K562 (cell line): Measurements from ENCODE around the gene WDR86. TPM values are rescaled to one million over a fixed set of nuclear protein-coding genes. Genes with fewer than 3 reads are reported as not detected.

Experiments
- ATAC-seq: fragments of 200-7000 bp; cut with Tn5 transposase; 3 replicates; pipeline ENCODE4 v1.9.1; 2020; ENCODE audit warnings: moderate library complexity
- BruUV-seq: library from RNA; stranded (reverse); fragments of 400-500 nt; replicated peaks from 2 replicates; lab custom pipeline; 2021; lab: Mats Ljungman, UMichigan
- CTCF ChIA-PET: fragments of 300-600 bp; formaldehyde crosslinking; extraction: SDS; loops from one replicate; lab custom pipeline; 2021; ENCODE audit warnings: low intra/inter-chr PET ratio; lab: Yijun Ruan, JAX
- POLR2A ChIA-PET: fragments of 300-600, 350-650 bp; sonication (Branson Sonifier 250); formaldehyde crosslinking; extraction: SDS; loops from one replicate; lab custom pipeline; 2021; ENCODE audit warnings: antibody characterized with exemption, inconsistent platforms; lab: Yijun Ruan, JAX
- DNase-seq, 4 experiments: peaks; one replicate each; pipeline versions ENCODE4 v3.0.0 to v3.0.0-alpha.2; 2011 to 2018; ENCODE audit warnings: low spot score in 3 of 4, mixed read lengths in 3 of 4; ENCODE audit errors: extremely low read depth in 1 of 4
- FAIRE-seq: peaks from 2 replicates; lab custom pipeline; 2011; peaks lifted over from hg19 to GRCh38; lab: Jason Lieb, UNC
- H2AFZ ChIP-seq: 2 replicates; pipeline ENCODE4 v1.6.0; 2011; ENCODE audit warnings: low read depth, low read length, control low read depth, inconsistent platforms
- H3K27ac ChIP-seq: fragments of 200-600 bp; 3 replicates; pipeline ENCODE4 v1.8.0; 2011; ENCODE audit warnings: low read depth, mild to moderate bottlenecking, control low read depth, inconsistent platforms, low read length, moderate library complexity, mixed read lengths; ENCODE audit errors: extremely low read depth
- H3K27me3 ChIP-seq, 2 experiments: fragments of 300-600 bp in 1 of 2; 2 replicates in 1 of 2; 3 replicates in 1 of 2; pipeline versions ENCODE4 v1.6.0 to v1.8.0; 2011; ENCODE audit warnings: inconsistent platforms in 2 of 2, low read length in 2 of 2, mild to moderate bottlenecking in 1 of 2, mixed read lengths in 1 of 2, moderate library complexity in 1 of 2; ENCODE audit not compliant: control insufficient read depth in 2 of 2, insufficient read depth in 2 of 2
- H3K36me3 ChIP-seq: fragments of 300-600 bp; 3 replicates; pipeline ENCODE4 v1.8.0; 2011; ENCODE audit warnings: mild to moderate bottlenecking, low read length, inconsistent platforms; ENCODE audit not compliant: control insufficient read depth, insufficient read depth
- H3K4me1 ChIP-seq, 2 experiments: fragments of 200-600 bp in 1 of 2; replicated peaks in 1 of 2; 2 replicates in 1 of 2; 3 replicates in 1 of 2; pipeline versions ENCODE4 v1.5.1 to v1.8.0; 2011; ENCODE audit warnings: inconsistent platforms in 2 of 2, low read length in 2 of 2, mild to moderate bottlenecking in 1 of 2, mixed read lengths in 1 of 2, moderate library complexity in 1 of 2; ENCODE audit not compliant: control insufficient read depth in 2 of 2, insufficient read depth in 2 of 2
- H3K4me2 ChIP-seq: 2 replicates; pipeline ENCODE4 v1.6.1; 2011; ENCODE audit warnings: low read length, control low read depth, inconsistent platforms, mixed read lengths; ENCODE audit not compliant: insufficient read depth
- H3K4me3 ChIP-seq: fragments of 200-600 bp; sonication (generic), shearing (Covaris generic); 2 replicates; pipeline ENCODE4 v1.5.1; 2016; ENCODE audit warnings: control low read depth, inconsistent platforms
- H3K79me2 ChIP-seq: fragments of 200-600 bp; 3 replicates; pipeline ENCODE4 v1.8.0; 2011; ENCODE audit warnings: low read length, inconsistent platforms; ENCODE audit not compliant: control insufficient read depth, insufficient read depth
- H3K9ac ChIP-seq, 2 experiments: 2 replicates each; pipeline versions ENCODE4 v1.6.0 to v1.6.1; 2011; ENCODE audit warnings: low read depth in 2 of 2, low read length in 2 of 2, control low read depth in 1 of 2, inconsistent platforms in 1 of 2, mild to moderate bottlenecking in 1 of 2, mixed read lengths in 1 of 2; ENCODE audit not compliant: insufficient read depth in 1 of 2
- H3K9me1 ChIP-seq: one replicate; pipeline ENCODE4 v1.6.0; 2011; ENCODE audit warnings: inconsistent platforms, mild to moderate bottlenecking, low read length, moderate library complexity; ENCODE audit not compliant: control insufficient read depth, insufficient read depth
- H3K9me3 ChIP-seq: replicated peaks from 2 replicates; pipeline ENCODE4 v1.5.1; 2011; ENCODE audit warnings: low read depth, low read length, inconsistent platforms; ENCODE audit not compliant: control insufficient read depth, insufficient read depth
- H4K20me1 ChIP-seq: replicated peaks from 2 replicates; pipeline ENCODE4 v1.6.1; 2011; ENCODE audit warnings: low read length, inconsistent platforms, mixed read lengths; ENCODE audit not compliant: control insufficient read depth, insufficient read depth
- CREB5 ChIP-seq: fragments of 250-450 bp; sonication (Bioruptor Pico); IDR thresholded peaks from 2 replicates; pipeline ENCODE4 v1.5.0; 2020; ENCODE audit warnings: mild to moderate bottlenecking
- HDAC8 ChIP-seq: fragments of 450-650 bp; IDR thresholded peaks from 2 replicates; pipeline ENCODE4 v1.6.1; 2016; ENCODE audit warnings: mild to moderate bottlenecking, missing genetic modification characterization, moderate library complexity, missing compliant biosample characterization
- NFIC ChIP-seq: fragments of 450-650 bp; IDR thresholded peaks from 2 replicates; pipeline ENCODE4 v1.6.1; 2017; ENCODE audit warnings: mild to moderate bottlenecking, inconsistent platforms
- RBM39 ChIP-seq: fragments of 200-400 bp; formaldehyde crosslinking; optimal IDR thresholded peaks from 2 replicates; pipeline ENCODE3; 2018; ENCODE audit warnings: low read depth, low read length
- ZKSCAN8 ChIP-seq: fragments of 200-800 bp; sonication (Bioruptor generic); IDR thresholded peaks from 2 replicates; pipeline ENCODE4 v1.6.1; 2016; ENCODE audit warnings: missing genetic modification characterization, missing compliant biosample characterization
- ZNF583 ChIP-seq: fragments of 250-450 bp; sonication (Bioruptor Pico); IDR thresholded peaks from 2 replicates; pipeline ENCODE4 v1.4.0; 2020
- WGBS: fragments of 100-300 bp; shearing (Covaris generic); methylation state at CpG from one replicate; pipeline ENCODE4 v1.1.6; 2016; ENCODE audit warnings: low coverage, mixed read lengths; ENCODE audit not compliant: insufficient coverage; ENCODE audit errors: missing lambda C conversion rate; 5-methylcytosine and 5-hydroxymethylcytosine counted together
- in situ Hi-C: fragments of 300-500 bp; cut with MboI; formaldehyde crosslinking; loops from 4 replicates; pipeline ENCODE4 v1.15.0; 2018; ENCODE audit warnings: inconsistent platforms, mixed read lengths
- intact Hi-C: fragments of 100-400 bp; cut with micrococcal nuclease; formaldehyde crosslinking; loops from 2 replicates; pipeline ENCODE4 v1.14.2; 2022
- polyA plus RNA-seq, 8 experiments: library from polyadenylated mRNA; depleted of rRNA in 4 of 8; stranded (reverse) in 5 of 8; unstranded in 3 of 8; fragments of >200 nt; fragmentation: Nextera tagmentation in 2 of 8; fragmentation: Illumina TruSeq in 1 of 8; extraction: Ambion mirVana in 2 of 8; extraction: Trizol in 1 of 8; gene quantifications; 2 replicates each; pipeline versions ENCODE4 v1.2.1 to v1.2.3, GENCODE V29; 2011 to 2014; ENCODE audit warnings: inconsistent platforms in 1 of 8, missing spikeins in 1 of 8
- total RNA-seq, 7 experiments: library from RNA; depleted of rRNA in 6 of 7; stranded (reverse); fragments of >200 nt in 6 of 7; fragmentation: Illumina TruSeq in 2 of 7; extraction: Trizol in 2 of 7; gene quantifications; 2 replicates each; pipeline versions ENCODE4 v1.2.1 to v1.2.3, GENCODE V29; 2011 to 2021; ENCODE audit warnings: low replicate concordance in 1 of 7

The WDR86 gene
- total and polyA plus RNA-seq, 9 of the 15 experiments (the other 6 are each of a cell fraction or from before 2014, with no cell fraction given), result 0.24 TPM; not detected in 8

DNA sequence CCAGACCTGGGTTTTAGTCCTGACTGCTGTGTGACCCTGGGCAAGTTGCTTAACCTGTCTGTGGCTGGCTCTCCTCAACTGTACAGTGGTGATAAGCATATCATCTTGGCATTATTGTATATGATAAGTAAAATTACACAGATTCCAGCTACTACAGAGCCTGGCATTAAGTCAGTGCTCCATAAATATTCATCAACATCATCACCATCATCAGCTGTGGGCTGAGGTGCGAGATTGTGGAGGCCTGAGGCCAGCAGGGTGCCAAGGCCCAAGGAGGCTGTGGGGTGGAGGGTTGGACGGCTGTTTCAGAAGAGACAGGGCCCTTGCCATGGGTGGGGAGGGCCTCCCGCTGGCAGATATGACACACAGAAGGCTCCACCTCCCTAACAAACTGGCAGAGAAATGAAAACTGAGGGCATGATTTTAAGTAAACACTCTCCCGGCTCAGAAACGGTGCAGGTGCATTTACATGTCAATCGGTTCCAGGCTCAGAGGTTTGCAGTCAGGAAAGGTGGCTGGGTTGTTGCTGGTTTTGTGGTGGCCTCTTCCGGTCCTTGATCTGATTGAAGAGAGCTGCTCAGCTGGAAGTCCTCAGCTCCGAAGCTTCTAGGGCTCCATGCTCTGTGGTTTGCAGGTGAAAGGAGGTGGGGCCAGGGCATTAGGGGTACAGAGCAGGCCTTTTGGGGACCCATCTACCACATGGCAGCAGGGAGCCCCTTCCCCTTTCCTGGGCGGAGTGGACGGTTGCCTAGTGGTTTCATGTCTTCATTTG, 19.9 kb upstream of the WDR86 start (continued):
- no peak for TF ChIP-seq CREB5 (CRISPR knock-in tag)
- no peak for TF ChIP-seq RBM39

- peaks cover 8 to 77% of the 10 kb centered on the region in 2 experiments for H3K27me3 ChIP-seq
- intact Hi-C loops, result no loop called here
- in situ Hi-C loops, result no loop called here
- no peak overlapping the region for H3K4me3 ChIP-seq
- no peak overlapping the region for H2AFZ ChIP-seq
- peaks cover 0 to 24% of the 10 kb centered on the region in 2 experiments; a peak in 3 of 5 replicates for H3K4me1 ChIP-seq
- H3K9me1 ChIP-seq, result no peaks in the 10 kb centered on the region
- CTCF ChIA-PET, result no interaction called here
- POLR2A ChIA-PET, result interaction anchor here (0.5 kb wide), 1 partner anchor 997 kb away, joined by 3 read pairs; no protein-coding TSS in a partner anchor
- ATAC-seq, result no peak
- H3K9ac ChIP-seq, result peak overlapping the region in 1 of 2 experiments; percentile 18; a peak in 1 of 4 replicates
- H4K20me1 ChIP-seq, result peaks cover 8% of the 10 kb centered on the region; the same call in 1 of the 2 replicates
- no peaks in the 10 kb centered on the region for H3K79me2 ChIP-seq
- no peak for DNase-seq
- WGBS, result 51% methylated on average over 5 of the region's 5 CpGs
- no peak for FAIRE-seq
- peak; percentile 84; the same call in 1 of the 2 replicates for TF ChIP-seq ZKSCAN8
- no peak for TF ChIP-seq HDAC8 (tag)
- no peak for TF ChIP-seq ZNF583 (CRISPR knock-in tag)
- TF ChIP-seq NFIC, result peak; percentile 31
- H3K27ac ChIP-seq, result no peak overlapping the region
- BruUV-seq, result no TSS peak
- no peaks in the 10 kb centered on the region for H3K36me3 ChIP-seq
- no peaks in the 10 kb centered on the region for H3K9me3 ChIP-seq
- H3K4me2 ChIP-seq, result no peak overlapping the region
These were observed 19.4 kb upstream of the WDR86 start for GRCh38 chr7:151429237-151429559.
